ENCODE results near the gene PLK5. TPM values are rescaled to one million over a fixed set of nuclear protein-coding genes. Genes with fewer than 3 reads are reported as not detected.

Gene PLK5
- total RNA-seq, 1 donor from 2014 or later: not detected

DNA sequence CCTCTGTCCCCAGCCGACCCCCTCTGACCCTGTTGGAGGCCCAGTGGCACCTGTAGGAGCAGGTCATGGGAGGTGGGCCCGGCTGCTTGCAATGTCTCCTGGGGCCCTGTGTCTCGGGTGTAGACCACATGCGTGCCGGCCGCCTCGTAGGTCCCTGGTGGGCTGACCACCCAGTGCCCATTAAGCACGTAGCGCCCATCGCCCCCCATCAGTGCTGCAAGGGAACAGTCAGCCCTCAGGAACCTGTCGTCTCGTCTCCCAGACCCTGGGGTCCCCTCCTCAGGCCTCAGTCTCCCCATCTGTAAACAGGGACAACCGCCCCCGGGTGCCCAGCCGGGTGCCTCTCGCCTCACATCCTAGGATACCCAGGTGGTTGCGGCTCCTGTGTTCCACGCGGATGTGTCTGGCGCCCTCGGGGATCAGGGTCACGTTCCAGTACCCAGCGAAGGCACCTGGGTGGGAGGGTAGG, 16.7 kb upstream of the PLK5 start:
- Histone ChIP-seq H3K4me3 (ENCODE audit: low read depth, low read length) (no peak overlapping the region), H3K36me3 (ENCODE audit: control insufficient read depth, insufficient read depth, low read length) (no peaks in the 10 kb centered on the region), H3K27me3 (ENCODE audit: control insufficient read depth, insufficient read depth, low read length) (peaks cover 35% of the 10 kb centered on the region)
- TF ChIP-seq, protein P1, sequence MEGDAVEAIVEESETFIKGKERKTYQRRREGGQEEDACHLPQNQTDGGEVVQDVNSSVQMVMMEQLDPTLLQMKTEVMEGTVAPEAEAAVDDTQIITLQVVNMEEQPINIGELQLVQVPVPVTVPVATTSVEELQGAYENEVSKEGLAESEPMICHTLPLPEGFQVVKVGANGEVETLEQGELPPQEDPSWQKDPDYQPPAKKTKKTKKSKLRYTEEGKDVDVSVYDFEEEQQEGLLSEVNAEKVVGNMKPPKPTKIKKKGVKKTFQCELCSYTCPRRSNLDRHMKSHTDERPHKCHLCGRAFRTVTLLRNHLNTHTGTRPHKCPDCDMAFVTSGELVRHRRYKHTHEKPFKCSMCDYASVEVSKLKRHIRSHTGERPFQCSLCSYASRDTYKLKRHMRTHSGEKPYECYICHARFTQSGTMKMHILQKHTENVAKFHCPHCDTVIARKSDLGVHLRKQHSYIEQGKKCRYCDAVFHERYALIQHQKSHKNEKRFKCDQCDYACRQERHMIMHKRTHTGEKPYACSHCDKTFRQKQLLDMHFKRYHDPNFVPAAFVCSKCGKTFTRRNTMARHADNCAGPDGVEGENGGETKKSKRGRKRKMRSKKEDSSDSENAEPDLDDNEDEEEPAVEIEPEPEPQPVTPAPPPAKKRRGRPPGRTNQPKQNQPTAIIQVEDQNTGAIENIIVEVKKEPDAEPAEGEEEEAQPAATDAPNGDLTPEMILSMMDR (IDR thresholded peaks at IDR 0.05; ENCODE audit: insufficient read depth, low read length, poor library complexity, severe bottlenecking): no peak
- no peak for DNase-seq (ENCODE audit: low read depth)

DNA sequence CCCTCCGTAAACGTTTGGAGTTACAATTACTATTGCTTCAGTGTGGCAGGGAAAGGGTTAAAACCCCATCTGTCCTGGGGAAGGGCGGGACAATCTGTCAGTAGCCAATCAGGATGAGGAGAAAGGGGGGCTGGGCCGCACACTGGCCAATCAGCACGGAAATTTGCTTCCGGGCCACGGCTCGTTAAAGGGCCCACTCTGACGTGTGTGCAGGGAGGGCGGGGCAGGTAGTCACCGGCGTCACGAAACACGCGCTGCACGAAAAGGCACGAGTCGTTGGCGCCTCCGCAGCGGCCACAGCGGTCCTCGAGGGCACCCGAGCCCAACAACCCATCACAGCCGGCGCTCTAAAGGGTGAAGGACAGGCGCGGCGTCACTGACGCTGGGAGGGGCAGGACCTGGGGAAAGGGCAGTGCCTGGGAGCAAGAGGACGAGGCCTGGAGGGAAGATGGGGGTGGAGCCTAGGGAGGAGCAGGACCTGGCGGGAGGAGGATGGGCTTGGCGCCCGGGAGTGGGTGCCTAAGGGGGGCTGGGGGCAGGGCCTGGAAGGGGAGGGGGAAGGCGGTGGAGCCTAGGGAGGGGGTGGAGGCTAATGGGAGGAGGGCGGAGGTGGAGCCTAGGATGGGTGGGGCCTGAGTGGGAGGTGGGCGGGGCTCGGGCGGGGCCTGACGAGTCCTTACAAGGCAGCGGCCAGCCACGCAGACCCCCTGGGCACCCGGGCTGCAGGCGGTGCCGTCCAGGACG, 15.9 kb upstream of the PLK5 start:
- H3K36me3 ChIP-seq (ENCODE audit: control insufficient read depth, insufficient read depth, low read length): no peaks in the 10 kb centered on the region
- H3K4me3 ChIP-seq (ENCODE audit: low read depth, low read length): peak overlapping the region; percentile 52
- DNase-seq (ENCODE audit: low read depth): peak; percentile 67
- TF ChIP-seq, protein P1 (IDR thresholded peaks at IDR 0.05; ENCODE audit: insufficient read depth, low read length, poor library complexity, severe bottlenecking): no peak
- H3K27me3 ChIP-seq (ENCODE audit: control insufficient read depth, insufficient read depth, low read length): peaks cover 32% of the 10 kb centered on the region

DNA sequence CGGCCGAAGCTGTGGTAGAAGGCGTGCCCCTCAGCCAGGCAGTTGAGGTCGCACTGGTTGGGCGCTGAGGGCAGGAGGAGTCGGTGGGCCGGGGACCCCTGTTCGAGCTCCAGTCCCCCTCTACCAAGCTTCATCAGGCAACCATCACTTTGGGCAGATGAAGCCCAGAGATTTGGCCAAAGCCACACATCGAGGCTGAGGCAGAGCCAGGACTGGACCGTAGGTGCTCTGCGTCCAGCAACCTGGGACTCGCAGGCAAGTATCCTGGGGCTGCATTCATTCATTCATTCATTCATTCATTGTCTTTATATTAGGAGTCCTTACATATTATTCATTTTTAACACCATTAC, 15.4 kb upstream of the PLK5 start:
- Histone ChIP-seq H3K4me3 (ENCODE audit: low read depth, low read length) (peak overlapping the region; percentile 31), H3K36me3 (ENCODE audit: control insufficient read depth, insufficient read depth, low read length) (no peaks in the 10 kb centered on the region), H3K27me3 (ENCODE audit: control insufficient read depth, insufficient read depth, low read length) (peaks cover 26% of the 10 kb centered on the region)
- DNase-seq (ENCODE audit: low read depth): no peak
- TF ChIP-seq, protein P1 (IDR thresholded peaks at IDR 0.05; ENCODE audit: insufficient read depth, low read length, poor library complexity, severe bottlenecking): no peak

DNA sequence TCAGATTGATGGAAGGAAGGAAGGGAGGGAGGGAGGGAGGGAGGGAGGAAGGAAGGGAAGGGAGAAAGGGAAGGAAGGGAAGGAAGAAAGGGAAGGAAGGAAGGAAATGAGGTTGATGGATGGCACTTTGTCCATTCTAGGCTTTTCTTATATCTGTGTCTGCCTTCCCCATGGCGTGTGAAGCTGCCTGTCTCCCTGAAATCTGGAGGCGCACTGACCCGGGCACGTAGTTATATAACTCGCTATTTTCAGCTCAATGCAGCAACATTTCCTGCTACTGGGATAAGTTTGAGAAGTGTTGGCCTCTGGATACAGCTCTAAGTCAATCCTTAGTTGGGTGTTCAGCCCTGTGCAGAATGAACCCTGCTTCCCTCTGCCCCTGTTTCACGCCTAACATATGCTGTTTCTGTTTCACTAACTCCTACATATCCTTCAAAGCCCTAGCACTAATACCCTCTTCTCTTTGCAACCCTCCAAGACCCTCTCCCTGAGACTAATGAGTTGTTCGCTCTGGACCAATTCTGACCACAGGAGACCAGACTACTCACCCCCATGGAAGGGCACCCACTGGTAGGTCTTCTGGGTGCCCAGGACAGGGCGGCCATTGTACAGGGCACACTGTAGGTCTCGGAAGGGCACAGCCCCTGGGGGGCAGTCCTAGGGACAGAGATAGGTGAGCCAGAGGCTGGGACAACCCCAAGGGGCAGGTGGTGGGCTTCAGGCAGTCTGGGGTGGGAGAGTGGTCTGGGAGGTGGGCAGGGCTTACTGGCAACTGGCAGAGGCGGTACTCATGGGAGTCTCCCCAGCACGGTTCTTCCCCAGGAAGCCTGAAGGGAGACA, 14.1 kb upstream of the PLK5 start:
- H3K4me3 ChIP-seq (ENCODE audit: low read depth, low read length): no peak overlapping the region

DNA sequence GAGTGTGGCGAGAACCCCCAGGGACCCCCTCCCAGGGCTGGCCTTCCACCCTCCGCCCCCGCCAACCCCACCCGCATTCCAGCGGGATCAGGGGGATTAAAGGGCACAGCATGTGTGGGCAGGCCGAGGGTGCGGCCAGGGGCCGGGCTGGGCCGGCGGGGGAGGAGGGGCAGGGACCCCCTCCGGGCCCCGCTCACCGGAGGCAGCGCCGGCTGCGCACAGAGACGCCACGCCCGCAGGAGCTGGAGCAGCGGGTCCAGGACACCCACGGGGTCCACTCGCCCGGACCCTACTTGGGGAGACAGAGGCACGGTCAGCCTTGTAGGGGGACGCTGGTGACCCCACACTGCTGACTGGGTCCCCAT, 13.5 kb upstream of the PLK5 start:
- DNase-seq (ENCODE audit: low read depth): no peak
- H3K27me3 ChIP-seq (ENCODE audit: control insufficient read depth, insufficient read depth, low read length): peaks cover 26% of the 10 kb centered on the region
- TF ChIP-seq, protein P1 (IDR thresholded peaks at IDR 0.05; ENCODE audit: insufficient read depth, low read length, poor library complexity, severe bottlenecking): no peak
- H3K36me3 ChIP-seq (ENCODE audit: control insufficient read depth, insufficient read depth, low read length): no peaks in the 10 kb centered on the region
- H3K4me3 ChIP-seq (ENCODE audit: low read depth, low read length): no peak overlapping the region

More for the DNA sequence above, 14.1 kb upstream of the PLK5 start:
- TF ChIP-seq, protein P1 (IDR thresholded peaks at IDR 0.05; ENCODE audit: insufficient read depth, low read length, poor library complexity, severe bottlenecking): no peak
- no peak for DNase-seq (ENCODE audit: low read depth)
- peaks cover 23% of the 10 kb centered on the region for H3K27me3 ChIP-seq (ENCODE audit: control insufficient read depth, insufficient read depth, low read length)
- H3K36me3 ChIP-seq (ENCODE audit: control insufficient read depth, insufficient read depth, low read length): no peaks in the 10 kb centered on the region
